Smooth muscle cell (in vitro differentiated cells): Measurements from ENCODE around the gene PARP11. TPM values are rescaled to one million over a fixed set of nuclear protein-coding genes. Genes with fewer than 3 reads are reported as not detected.

ENCODE experiments used
- DNase-seq: peaks from one replicate; lab custom pipeline; 2025; ENCODE audit not compliant: unreplicated experiment; lab: John Stamatoyannopoulos, UW
- H2AFZ ChIP-seq: fragments of 200-600 bp; sonication (generic); 2 replicates; pipeline ENCODE4 v1.6.0; 2016; ENCODE audit warnings: antibody characterized with exemption, low read depth, mild to moderate bottlenecking
- H3F3A ChIP-seq: fragments of 200-600 bp; sonication (generic); 2 replicates; pipeline ENCODE4 v1.6.0; 2017; ENCODE audit warnings: antibody characterized with exemption, low read depth
- H3K27ac ChIP-seq: fragments of 200-600 bp; sonication (generic); 2 replicates; pipeline ENCODE4 v1.5.1; 2016; ENCODE audit warnings: low read depth, mild to moderate bottlenecking
- H3K27me3 ChIP-seq: fragments of 200-600 bp; sonication (generic); 2 replicates; pipeline ENCODE4 v1.6.1; 2016; ENCODE audit warnings: low read depth, mild to moderate bottlenecking
- H3K36me3 ChIP-seq: fragments of 200-600 bp; sonication (generic); 2 replicates; pipeline ENCODE4 v1.5.1; 2016; ENCODE audit warnings: low read depth
- H3K4me1 ChIP-seq: fragments of 200-600 bp; sonication (generic); 2 replicates; pipeline ENCODE4 v1.5.1; 2016; ENCODE audit warnings: low read depth
- H3K4me2 ChIP-seq: fragments of 200-600 bp; sonication (generic); 2 replicates; pipeline ENCODE4 v1.6.0; 2016; ENCODE audit warnings: mild to moderate bottlenecking
- H3K4me3 ChIP-seq: fragments of 200-600 bp; sonication (generic); 2 replicates; pipeline ENCODE4 v1.5.1; 2016; ENCODE audit warnings: mild to moderate bottlenecking
- H3K79me2 ChIP-seq: fragments of 200-600 bp; sonication (generic); 2 replicates; pipeline ENCODE4 v1.6.0; 2016; ENCODE audit warnings: low read depth, mild to moderate bottlenecking
- H3K9ac ChIP-seq: fragments of 200-600 bp; sonication (generic); 2 replicates; pipeline ENCODE4 v1.6.0; 2016; ENCODE audit warnings: low read depth
- H3K9me3 ChIP-seq: fragments of 200-600 bp; sonication (generic); replicated peaks from 2 replicates; pipeline ENCODE4 v1.5.1; 2016; ENCODE audit warnings: low read depth
- H4K20me1 ChIP-seq: fragments of 200-600 bp; sonication (generic); 2 replicates; pipeline ENCODE4 v1.6.0; 2016; ENCODE audit warnings: low read depth
- CTCF ChIP-seq: fragments of 200-600 bp; sonication (generic); IDR thresholded peaks from 2 replicates; pipeline ENCODE4 v1.5.1; 2017; ENCODE audit warnings: borderline replicate concordance, mild to moderate bottlenecking, antibody characterized with exemption; ENCODE audit not compliant: insufficient read depth, poor library complexity, severe bottlenecking
- WGBS: methylation state at CpG from one replicate; pipeline ENCODE4 v1.1.7; 2016; ENCODE audit warnings: low lambda C conversion rate; 5-methylcytosine and 5-hydroxymethylcytosine counted together
- polyA plus RNA-seq: library from polyadenylated mRNA; unstranded; fragments of >200 nt; fragmentation: Nextera tagmentation; extraction: Ambion mirVana; gene quantifications from 2 replicates; pipeline ENCODE4 v1.2.1, GENCODE V29; 2016
- total RNA-seq: library from RNA; depleted of rRNA; stranded (reverse); fragments of >200 nt; gene quantifications from 2 replicates; pipeline ENCODE4 v1.2.3, GENCODE V29; 2014

PARP11 gene
- total and polyA plus RNA-seq, 2 experiments from 2014 or later = 6.1 to 9.6 TPM

- Histone ChIP-seq H3K9ac (no peak overlapping the region), H3K79me2 (no peaks in the 10 kb centered on the region), H3K9me3 (no peaks in the 10 kb centered on the region), H3K4me1 (no peaks in the 10 kb centered on the region), H3K4me3 (no peak overlapping the region), H3K36me3 (no peaks in the 10 kb centered on the region), H3F3A (no peaks in the 10 kb centered on the region), H4K20me1 (no peaks in the 10 kb centered on the region), H3K4me2 (no peak overlapping the region), H3K27ac (no peak overlapping the region), H3K27me3 (no peaks in the 10 kb centered on the region), H2AFZ (no peak overlapping the region)
- WGBS = 99% methylated on average over 5 of the region's 5 CpGs
- no peak for DNase-seq
- no peak for TF ChIP-seq CTCF
Measured at GRCh38 chr12:3791256-3791874, 81.8 kb downstream of the PARP11 start.

GRCh38 chr12:3790642-3791041, 82.6 kb downstream of the PARP11 start:
- no peak for TF ChIP-seq CTCF
- Histone ChIP-seq H3K9me3 (no peaks in the 10 kb centered on the region), H3F3A (no peaks in the 10 kb centered on the region), H3K27me3 (no peaks in the 10 kb centered on the region), H3K4me2 (no peak overlapping the region), H3K79me2 (no peaks in the 10 kb centered on the region), H2AFZ (no peak overlapping the region), H4K20me1 (no peaks in the 10 kb centered on the region), H3K4me1 (no peaks in the 10 kb centered on the region), H3K27ac (no peak overlapping the region), H3K36me3 (no peaks in the 10 kb centered on the region), H3K9ac (no peak overlapping the region), H3K4me3 (no peak overlapping the region)
- no peak for DNase-seq
- whole genome bisulfite sequencing = 87% methylated on average over 2 of the region's 2 CpGs

- H3K4me3 ChIP-seq = no peak overlapping the region
- no peak overlapping the region for H2AFZ ChIP-seq
- WGBS = 71% methylated on average over 1 of the region's 1 CpG
- no peak overlapping the region for H3K4me2 ChIP-seq
- DNase-seq = no peak
- no peaks in the 10 kb centered on the region for H3K36me3 ChIP-seq
- H3K9me3 ChIP-seq = no peaks in the 10 kb centered on the region
- TF ChIP-seq CTCF = no peak
- H3K4me1 ChIP-seq = no peaks in the 10 kb centered on the region
- no peaks in the 10 kb centered on the region for H3K27me3 ChIP-seq
- H3K79me2 ChIP-seq = no peaks in the 10 kb centered on the region
- H4K20me1 ChIP-seq = no peaks in the 10 kb centered on the region
- no peak overlapping the region for H3K9ac ChIP-seq
- no peaks in the 10 kb centered on the region for H3F3A ChIP-seq
- no peak overlapping the region for H3K27ac ChIP-seq
Measured at GRCh38 chr12:3789838-3790237, 83.4 kb downstream of the PARP11 start.

- peak; percentile 75 for TF ChIP-seq CTCF
- H3K9ac ChIP-seq = no peak overlapping the region
- no peaks in the 10 kb centered on the region for H3K79me2 ChIP-seq
- no peak overlapping the region for H2AFZ ChIP-seq
- 67% methylated on average over 3 of the region's 3 CpGs for WGBS
- no peaks in the 10 kb centered on the region for H3K36me3 ChIP-seq
- H3K9me3 ChIP-seq = no peaks in the 10 kb centered on the region
- no peak for DNase-seq
- H3K27me3 ChIP-seq = peaks cover 26% of the 10 kb centered on the region
- H3K4me1 ChIP-seq = no peaks in the 10 kb centered on the region
- H3K27ac ChIP-seq = no peak overlapping the region
- no peak overlapping the region for H3K4me2 ChIP-seq
- H4K20me1 ChIP-seq = no peaks in the 10 kb centered on the region
- H3K4me3 ChIP-seq = no peak overlapping the region
- H3F3A ChIP-seq = no peaks in the 10 kb centered on the region
Measured at GRCh38 chr12:3777206-3777809, 95.9 kb downstream of the PARP11 start.
